HFF-Myc (cell line): Measurements from ENCODE around the gene STEAP3.

Experiments used
- DNase-seq: peaks from one replicate; pipeline ENCODE4 v3.0.0-alpha.2; 2011; ENCODE audit warnings: low read depth; ENCODE audit errors: extremely low read depth
- H3K4me3 ChIP-seq: replicated peaks from 2 replicates; pipeline ENCODE4 v1.5.1; 2011; ENCODE audit warnings: low read depth, mild to moderate bottlenecking, control low read depth, low read length
- TF ChIP-seq, protein P1 (sequence below): IDR thresholded peaks from 2 replicates; pipeline ENCODE4 v1.5.1; 2012; ENCODE audit warnings: mild to moderate bottlenecking, low read depth, low read length, control low read depth; ENCODE audit errors: missing control alignments

The STEAP3 gene

DNA sequence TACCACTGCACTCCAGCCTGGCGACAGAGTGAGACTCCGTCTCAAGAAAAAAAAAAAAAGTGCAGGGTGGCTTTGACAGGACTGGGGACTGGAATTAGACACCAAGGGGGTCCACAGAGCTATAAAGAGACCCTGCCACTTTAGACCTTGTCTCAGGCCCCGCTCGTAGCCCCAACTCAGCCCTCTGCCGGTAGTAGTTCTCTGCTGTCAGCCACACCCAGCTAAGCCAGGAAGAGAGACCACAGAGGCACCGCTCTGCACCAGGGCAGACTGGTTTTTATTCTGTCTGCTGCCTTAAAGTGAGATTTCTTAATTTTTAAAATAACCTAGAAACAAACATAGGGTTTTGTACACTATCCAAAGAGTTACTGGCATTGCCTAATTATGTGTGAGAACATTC, 66.0 kb downstream of the STEAP3 start:
- no peak for DNase-seq
- TF ChIP-seq, protein P1, sequence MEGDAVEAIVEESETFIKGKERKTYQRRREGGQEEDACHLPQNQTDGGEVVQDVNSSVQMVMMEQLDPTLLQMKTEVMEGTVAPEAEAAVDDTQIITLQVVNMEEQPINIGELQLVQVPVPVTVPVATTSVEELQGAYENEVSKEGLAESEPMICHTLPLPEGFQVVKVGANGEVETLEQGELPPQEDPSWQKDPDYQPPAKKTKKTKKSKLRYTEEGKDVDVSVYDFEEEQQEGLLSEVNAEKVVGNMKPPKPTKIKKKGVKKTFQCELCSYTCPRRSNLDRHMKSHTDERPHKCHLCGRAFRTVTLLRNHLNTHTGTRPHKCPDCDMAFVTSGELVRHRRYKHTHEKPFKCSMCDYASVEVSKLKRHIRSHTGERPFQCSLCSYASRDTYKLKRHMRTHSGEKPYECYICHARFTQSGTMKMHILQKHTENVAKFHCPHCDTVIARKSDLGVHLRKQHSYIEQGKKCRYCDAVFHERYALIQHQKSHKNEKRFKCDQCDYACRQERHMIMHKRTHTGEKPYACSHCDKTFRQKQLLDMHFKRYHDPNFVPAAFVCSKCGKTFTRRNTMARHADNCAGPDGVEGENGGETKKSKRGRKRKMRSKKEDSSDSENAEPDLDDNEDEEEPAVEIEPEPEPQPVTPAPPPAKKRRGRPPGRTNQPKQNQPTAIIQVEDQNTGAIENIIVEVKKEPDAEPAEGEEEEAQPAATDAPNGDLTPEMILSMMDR, result no peak
- no peak overlapping the region for H3K4me3 ChIP-seq

DNA sequence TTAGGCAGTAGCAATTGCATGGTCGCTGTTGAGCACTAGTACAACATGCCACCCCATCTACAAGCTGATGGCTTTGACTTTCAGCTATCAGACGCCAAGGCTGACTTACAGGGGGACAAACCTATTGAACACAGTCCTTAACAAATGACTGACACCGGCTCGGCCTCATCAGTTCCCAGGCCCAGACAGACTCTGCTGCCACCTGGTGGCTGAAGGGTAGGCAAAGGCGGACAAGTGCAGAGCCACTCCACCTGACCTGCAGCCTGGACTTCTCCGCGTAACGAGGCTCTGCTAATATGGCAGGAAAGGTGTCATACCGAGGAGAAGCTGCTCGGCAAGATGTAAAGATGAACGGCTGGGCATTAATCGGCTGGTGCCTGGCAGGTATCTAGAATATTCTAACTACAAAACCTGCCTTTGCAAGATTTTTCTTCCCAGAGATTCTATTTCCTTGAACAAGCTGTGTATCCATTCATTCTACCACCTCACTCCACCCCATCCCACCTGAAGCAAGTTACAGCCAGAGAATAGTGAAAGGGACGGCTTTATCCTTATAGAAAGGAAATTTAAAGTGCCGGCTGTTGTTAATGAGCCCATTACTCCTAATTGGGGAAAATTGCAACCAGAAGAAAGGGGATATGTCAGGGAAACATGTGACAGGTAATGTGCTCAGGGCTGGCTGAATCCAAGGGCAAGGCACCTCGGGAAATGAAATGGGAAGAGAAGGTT, 67.4 kb downstream of the STEAP3 start:
- TF ChIP-seq, protein P1, result peak; percentile 84
- DNase-seq, result peak; percentile 19
- no peak overlapping the region for H3K4me3 ChIP-seq

DNA sequence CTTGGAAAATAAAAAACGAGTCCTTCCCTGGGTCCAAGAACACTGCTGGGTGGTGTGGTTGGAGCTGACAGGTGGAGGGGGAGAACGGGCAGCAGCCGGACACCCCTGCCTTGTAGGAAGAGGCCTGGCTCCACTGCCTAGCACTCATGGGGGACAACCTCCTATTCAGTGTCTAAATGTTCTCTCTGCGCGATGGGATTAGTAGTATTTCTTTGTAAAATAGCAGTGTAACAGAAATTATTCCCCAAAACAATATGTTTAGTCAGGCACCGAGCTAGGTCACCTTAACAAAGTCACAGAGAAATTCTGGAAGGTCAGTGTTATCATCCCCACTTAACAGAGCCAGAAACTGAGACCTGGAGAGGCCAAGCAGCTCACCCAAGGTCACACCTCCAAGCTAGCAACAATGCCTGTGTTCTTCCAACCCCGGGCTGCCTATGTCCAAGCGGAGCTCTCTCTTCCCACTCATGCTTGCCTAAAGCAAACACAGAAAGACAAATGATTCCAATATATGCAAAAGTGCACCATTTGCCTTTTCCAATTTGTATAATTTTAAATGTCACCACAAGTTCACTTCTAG, 68.0 kb downstream of the STEAP3 start:
- no peak for DNase-seq
- TF ChIP-seq, protein P1, result no peak
- no peak overlapping the region for H3K4me3 ChIP-seq

DNA sequence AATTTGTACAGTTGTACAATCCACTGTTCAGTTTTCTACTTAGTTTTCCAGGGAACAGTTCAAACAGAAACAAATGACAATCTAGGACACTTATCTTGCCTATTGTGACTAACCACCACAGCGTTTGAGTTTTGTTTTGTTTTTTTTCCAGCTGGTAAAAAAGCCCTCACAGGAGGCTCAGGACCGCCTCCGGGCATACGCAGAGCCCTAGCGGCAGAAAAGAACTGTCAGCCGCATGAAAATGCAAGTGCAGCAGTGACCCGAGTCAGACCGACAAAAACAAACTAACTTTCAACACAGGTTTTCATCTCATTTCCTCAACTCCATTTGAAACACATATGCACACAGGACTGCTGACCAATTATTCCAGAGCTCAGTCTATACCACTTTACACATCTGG, 68.6 kb downstream of the STEAP3 start:
- no peak overlapping the region for H3K4me3 ChIP-seq
- TF ChIP-seq, protein P1, result no peak
- no peak for DNase-seq

DNA sequence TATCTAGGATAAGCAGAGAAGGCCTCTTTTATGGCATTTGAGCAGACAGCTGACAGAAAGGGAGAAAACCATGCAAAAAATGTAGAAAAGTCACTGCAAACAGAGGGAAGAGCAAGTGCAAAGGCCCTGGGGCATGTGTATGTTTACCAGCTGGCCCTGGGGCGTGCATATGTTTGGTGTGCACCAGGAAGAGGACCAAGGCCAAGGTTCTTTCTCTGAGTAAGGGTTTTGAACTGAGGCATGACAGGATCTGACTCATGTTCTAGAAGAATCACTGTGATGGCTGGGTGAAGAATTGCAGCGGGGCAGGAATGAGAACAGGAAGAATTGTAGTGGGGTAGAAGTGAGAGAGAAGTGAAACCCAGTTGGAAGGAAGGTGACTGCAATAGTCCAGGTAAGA, 69.6 kb downstream of the STEAP3 start:
- no peak overlapping the region for H3K4me3 ChIP-seq
- TF ChIP-seq, protein P1, result no peak
- DNase-seq, result no peak

DNA sequence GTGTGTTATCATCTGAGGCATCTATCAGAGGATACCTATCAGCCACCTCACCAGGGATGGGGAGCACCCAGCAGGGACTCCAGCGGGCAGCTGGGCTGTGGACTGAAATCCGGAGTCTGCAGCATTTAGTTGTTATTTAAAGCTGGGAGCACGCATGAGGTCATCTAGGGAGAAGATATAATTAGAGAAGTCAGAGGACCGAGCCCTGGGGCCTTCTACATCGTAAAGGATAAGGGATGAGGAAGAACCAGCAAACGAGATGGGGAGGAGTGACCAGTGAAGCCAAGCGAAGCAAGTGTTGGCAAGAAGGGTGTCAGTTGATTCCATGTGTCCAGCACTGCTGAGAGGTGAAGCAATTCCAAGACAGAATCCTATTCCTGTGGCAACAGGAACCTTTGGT, 70.3 kb downstream of the STEAP3 start:
- no peak overlapping the region for H3K4me3 ChIP-seq
- TF ChIP-seq, protein P1, result no peak
- no peak for DNase-seq
